Measurements from ENCODE around the gene OTOF. TPM values are rescaled to one million over a fixed set of nuclear protein-coding genes. Genes with fewer than 3 reads are reported as not detected.

OTOF gene
- total and polyA plus RNA-seq, 2 of the 4 experiments (the other 2 are of a cell fraction): 0.03 TPM; not detected in 1

DNA sequence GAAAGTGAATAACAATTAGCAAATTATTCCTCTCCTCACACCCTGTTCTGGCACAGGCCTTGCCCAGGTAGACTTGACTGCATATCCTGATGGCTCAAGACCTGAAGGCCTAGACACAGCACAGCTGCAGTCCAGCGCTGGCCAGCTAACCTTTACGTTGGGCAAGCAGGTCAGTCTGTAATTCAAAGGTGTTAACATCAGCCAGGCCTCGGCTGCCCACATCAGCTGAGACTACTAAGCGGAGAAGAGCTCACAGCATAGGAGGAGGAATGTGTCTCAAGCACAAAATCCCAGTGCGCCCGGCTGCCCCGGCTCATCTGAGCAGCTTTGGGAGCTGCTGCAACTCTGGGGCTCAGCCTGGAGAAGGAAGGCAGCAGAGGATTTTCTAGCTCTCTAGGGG, 33.5 kb upstream of the OTOF start:
- dilution Hi-C loops (cut with HindIII; ENCODE audit: low sequenced_read_pairs, unreplicated experiment) (no loop called here), in situ Hi-C loops (cut with MboI; ENCODE audit: low sequenced_read_pairs) (no loop called here), intact Hi-C loops (cut with micrococcal nuclease) (no loop called here)
- Histone ChIP-seq H4K91ac (ENCODE audit: insufficient read depth, low read depth, low read length) (no peak overlapping the region), H3K4me2 (ENCODE audit: low read depth, low read length) (no peak overlapping the region), H4K20me1 (ENCODE audit: insufficient read depth, low read length) (no peaks in the 10 kb centered on the region), H3K79me1 (ENCODE audit: low read depth in 1 of 2, low read length in 2 of 2) (no peaks in the 10 kb centered on the region), H3K4ac (ENCODE audit: low read depth, low read length) (no peak overlapping the region), H3K4me1 (ENCODE audit: control insufficient read depth, insufficient read depth, low read length) (no peaks in the 10 kb centered on the region), H3K56ac (ENCODE audit: extremely low read depth, insufficient read depth, low read length) (no peak overlapping the region), H3K9ac (ENCODE audit: low read depth, low read length) (no peak overlapping the region), H3K27ac (ENCODE audit: insufficient read depth, low read length) (no peak overlapping the region), H3K14ac (replicated peaks; ENCODE audit: low read depth, low read length) (no peak overlapping the region), H4K8ac (ENCODE audit: low read depth in 2 of 2, low read length in 2 of 2) (no peak overlapping the region), H3K36me3 (ENCODE audit: control insufficient read depth, insufficient read depth, low read length) (no peaks in the 10 kb centered on the region), H3K4me3 (ENCODE audit: insufficient read depth, low read depth, low read length) (no peak overlapping the region), H3K9me3 (ENCODE audit: control insufficient read depth, insufficient read depth, low read length) (no peaks in the 10 kb centered on the region), H2BK5ac (ENCODE audit: low read depth, low read length, poor library complexity, severe bottlenecking) (no peak overlapping the region), H3K18ac (ENCODE audit: low read depth, low read length) (no peak overlapping the region), H4K5ac (ENCODE audit: low read depth, low read length) (no peak overlapping the region), H2AK9ac (replicated peaks; ENCODE audit: low read depth, low read length, poor library complexity) (no peak overlapping the region), H2AK5ac (ENCODE audit: low read depth, low read length) (no peak overlapping the region), H2BK20ac (ENCODE audit: low read depth, low read length) (no peak overlapping the region), H3K23ac (ENCODE audit: low read depth, low read length) (no peak overlapping the region), H2BK15ac (ENCODE audit: low read depth, low read length) (no peak overlapping the region), H2AFZ (replicated peaks; ENCODE audit: low read length, poor library complexity) (no peak overlapping the region), H2BK120ac (ENCODE audit: low read depth, low read length) (no peak overlapping the region), H3K27me3 (ENCODE audit: control insufficient read depth, insufficient read depth, low read length) (peaks cover 57% of the 10 kb centered on the region), H3K9me1 (ENCODE audit: insufficient read depth, low read length) (no peaks in the 10 kb centered on the region)
- no peak for DNase-seq
- ChIA-PET CTCF (interaction anchor here (0.6 kb wide), 1 partner anchor 944 kb away, joined by 3 read pairs; no protein-coding TSS in a partner anchor), POLR2A (ENCODE audit: unreplicated experiment) (no interaction called here)
- no TSS peak for BruUV-seq (replicated peaks)
- no peak for TF ChIP-seq NFE2L2 (IDR thresholded peaks at IDR 0.05; ENCODE audit: low read depth, low read length)
- TF ChIP-seq CHD1 (IDR thresholded peaks at IDR 0.05; ENCODE audit: low read depth, low read length): no peak
- TF ChIP-seq RAD21 (IDR thresholded peaks at IDR 0.05; ENCODE audit: low read length): no peak
- TF ChIP-seq MAZ (IDR thresholded peaks at IDR 0.05; ENCODE audit: borderline replicate concordance, low read depth, low read length): no peak
- TF ChIP-seq, protein P1, sequence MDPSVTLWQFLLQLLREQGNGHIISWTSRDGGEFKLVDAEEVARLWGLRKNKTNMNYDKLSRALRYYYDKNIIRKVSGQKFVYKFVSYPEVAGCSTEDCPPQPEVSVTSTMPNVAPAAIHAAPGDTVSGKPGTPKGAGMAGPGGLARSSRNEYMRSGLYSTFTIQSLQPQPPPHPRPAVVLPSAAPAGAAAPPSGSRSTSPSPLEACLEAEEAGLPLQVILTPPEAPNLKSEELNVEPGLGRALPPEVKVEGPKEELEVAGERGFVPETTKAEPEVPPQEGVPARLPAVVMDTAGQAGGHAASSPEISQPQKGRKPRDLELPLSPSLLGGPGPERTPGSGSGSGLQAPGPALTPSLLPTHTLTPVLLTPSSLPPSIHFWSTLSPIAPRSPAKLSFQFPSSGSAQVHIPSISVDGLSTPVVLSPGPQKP (IDR thresholded peaks at IDR 0.05; ENCODE audit: borderline replicate concordance, low read depth, low read length): no peak
- no peak for TF ChIP-seq MXI1 (IDR thresholded peaks at IDR 0.05; ENCODE audit: borderline replicate concordance, low read depth, low read length)
- TF ChIP-seq, protein P2, sequence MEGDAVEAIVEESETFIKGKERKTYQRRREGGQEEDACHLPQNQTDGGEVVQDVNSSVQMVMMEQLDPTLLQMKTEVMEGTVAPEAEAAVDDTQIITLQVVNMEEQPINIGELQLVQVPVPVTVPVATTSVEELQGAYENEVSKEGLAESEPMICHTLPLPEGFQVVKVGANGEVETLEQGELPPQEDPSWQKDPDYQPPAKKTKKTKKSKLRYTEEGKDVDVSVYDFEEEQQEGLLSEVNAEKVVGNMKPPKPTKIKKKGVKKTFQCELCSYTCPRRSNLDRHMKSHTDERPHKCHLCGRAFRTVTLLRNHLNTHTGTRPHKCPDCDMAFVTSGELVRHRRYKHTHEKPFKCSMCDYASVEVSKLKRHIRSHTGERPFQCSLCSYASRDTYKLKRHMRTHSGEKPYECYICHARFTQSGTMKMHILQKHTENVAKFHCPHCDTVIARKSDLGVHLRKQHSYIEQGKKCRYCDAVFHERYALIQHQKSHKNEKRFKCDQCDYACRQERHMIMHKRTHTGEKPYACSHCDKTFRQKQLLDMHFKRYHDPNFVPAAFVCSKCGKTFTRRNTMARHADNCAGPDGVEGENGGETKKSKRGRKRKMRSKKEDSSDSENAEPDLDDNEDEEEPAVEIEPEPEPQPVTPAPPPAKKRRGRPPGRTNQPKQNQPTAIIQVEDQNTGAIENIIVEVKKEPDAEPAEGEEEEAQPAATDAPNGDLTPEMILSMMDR (conservative IDR thresholded peaks at IDR 0.05; ENCODE audit: low read depth, low read length): no peak
- no peak for TF ChIP-seq FOS (IDR thresholded peaks at IDR 0.05; ENCODE audit: low read depth, low read length)
- TF ChIP-seq, protein P3, sequence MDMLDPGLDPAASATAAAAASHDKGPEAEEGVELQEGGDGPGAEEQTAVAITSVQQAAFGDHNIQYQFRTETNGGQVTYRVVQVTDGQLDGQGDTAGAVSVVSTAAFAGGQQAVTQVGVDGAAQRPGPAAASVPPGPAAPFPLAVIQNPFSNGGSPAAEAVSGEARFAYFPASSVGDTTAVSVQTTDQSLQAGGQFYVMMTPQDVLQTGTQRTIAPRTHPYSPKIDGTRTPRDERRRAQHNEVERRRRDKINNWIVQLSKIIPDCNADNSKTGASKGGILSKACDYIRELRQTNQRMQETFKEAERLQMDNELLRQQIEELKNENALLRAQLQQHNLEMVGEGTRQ (IDR thresholded peaks at IDR 0.05; ENCODE audit: low read depth, low read length): no peak
- TF ChIP-seq RCOR1 (IDR thresholded peaks at IDR 0.05; ENCODE audit: insufficient replicate concordance, low read length): no peak
- TF ChIP-seq CEBPB (IDR thresholded peaks at IDR 0.05; ENCODE audit: low read depth, low read length): no peak
- no peak for TF ChIP-seq POLR2A (IDR thresholded peaks at IDR 0.05; ENCODE audit: low read depth, low read length)
- no peak for TF ChIP-seq BHLHE40 (IDR thresholded peaks at IDR 0.05; ENCODE audit: low read depth, low read length)
- TF ChIP-seq RFX5 (IDR thresholded peaks at IDR 0.05; ENCODE audit: low read depth, low read length): no peak
- TF ChIP-seq MAFK (IDR thresholded peaks at IDR 0.05; ENCODE audit: low read depth, low read length): no peak
- no peak for ATAC-seq (ENCODE audit: low read depth)
- WGBS, 2 experiments (ENCODE audit: extremely low coverage in 2 of 2, insufficient read length in 1 of 2): 93% methylated on average over 3 of the region's 7 CpGs; no CpG with 5 or more reads in 1 of the 2 experiments
